IPS-NIHi7 (cell line): ENCODE data around the gene C12orf56.
"Not testable (repeated sequence)": the region's sequence is repeated elsewhere in the genome, so short reads cannot be mapped to it uniquely, and the experiment has no call there.

ENCODE experiments used
- DNase-seq: peaks from one replicate; pipeline ENCODE4 v3.0.0; 2012; ENCODE audit warnings: mixed read lengths; ENCODE audit errors: extremely low spot score

C12orf56 gene

GRCh38 chr12:64385468-64385867, 5.1 kb downstream of the C12orf56 start:
- no peak for DNase-seq

- no peak for DNase-seq
Observed at GRCh38 chr12:64385019-64385418, 5.5 kb downstream of the C12orf56 start.

- no peak for DNase-seq
Observed at GRCh38 chr12:64383675-64384074, 6.9 kb downstream of the C12orf56 start.

GRCh38 chr12:64362721-64363305, 27.7 kb downstream of the C12orf56 start:
- DNase-seq = no peak

- not testable (repeated sequence) for DNase-seq
Observed at GRCh38 chr12:64361173-64361572, 29.4 kb downstream of the C12orf56 start.

- not testable (repeated sequence) for DNase-seq
Observed at GRCh38 chr12:64356209-64356608, 34.3 kb downstream of the C12orf56 start.

GRCh38 chr12:64352181-64352580, 38.4 kb downstream of the C12orf56 start:
- no peak for DNase-seq

GRCh38 chr12:64351265-64351664, 39.3 kb downstream of the C12orf56 start:
- no peak for DNase-seq

- no peak for DNase-seq
Observed at GRCh38 chr12:64347630-64348029, 42.9 kb downstream of the C12orf56 start.

- DNase-seq = not testable (repeated sequence)
Observed at GRCh38 chr12:64344631-64345030, 45.9 kb downstream of the C12orf56 start.

GRCh38 chr12:64340546-64340945, 50.0 kb downstream of the C12orf56 start:
- DNase-seq = not testable (repeated sequence)

GRCh38 chr12:64335886-64336466, 54.6 kb downstream of the C12orf56 start:
- no peak for DNase-seq

- DNase-seq = no peak
Observed at GRCh38 chr12:64332938-64333337, 57.6 kb downstream of the C12orf56 start.

GRCh38 chr12:64332296-64332695, 58.3 kb downstream of the C12orf56 start:
- DNase-seq = no peak

GRCh38 chr12:64329031-64329710, 61.4 kb downstream of the C12orf56 start:
- not testable (repeated sequence) for DNase-seq

GRCh38 chr12:64325055-64325454, 65.5 kb downstream of the C12orf56 start:
- no peak for DNase-seq

GRCh38 chr12:64323476-64324225, 66.9 kb downstream of the C12orf56 start:
- peak; percentile 24 for DNase-seq

- no peak for DNase-seq
Observed at GRCh38 chr12:64323006-64323405, 67.6 kb downstream of the C12orf56 start.

GRCh38 chr12:64320611-64321010, 69.9 kb downstream of the C12orf56 start:
- no peak for DNase-seq

GRCh38 chr12:64319540-64320225, 70.9 kb downstream of the C12orf56 start:
- not testable (repeated sequence) for DNase-seq

GRCh38 chr12:64318605-64319004, 72.0 kb downstream of the C12orf56 start:
- peak; percentile 87 for DNase-seq

- no peak for DNase-seq
Observed at GRCh38 chr12:64311877-64312276, 78.7 kb downstream of the C12orf56 start.
